ENCODE data around the gene TTC32.
A peak's percentile ranks its signal among the peaks of the same experiment; 100 is the strongest.

TTC32 gene

GRCh38 chr2:19872302-19872701, 29.5 kb downstream of the TTC32 start:
- TF ChIP-seq, protein P1, sequence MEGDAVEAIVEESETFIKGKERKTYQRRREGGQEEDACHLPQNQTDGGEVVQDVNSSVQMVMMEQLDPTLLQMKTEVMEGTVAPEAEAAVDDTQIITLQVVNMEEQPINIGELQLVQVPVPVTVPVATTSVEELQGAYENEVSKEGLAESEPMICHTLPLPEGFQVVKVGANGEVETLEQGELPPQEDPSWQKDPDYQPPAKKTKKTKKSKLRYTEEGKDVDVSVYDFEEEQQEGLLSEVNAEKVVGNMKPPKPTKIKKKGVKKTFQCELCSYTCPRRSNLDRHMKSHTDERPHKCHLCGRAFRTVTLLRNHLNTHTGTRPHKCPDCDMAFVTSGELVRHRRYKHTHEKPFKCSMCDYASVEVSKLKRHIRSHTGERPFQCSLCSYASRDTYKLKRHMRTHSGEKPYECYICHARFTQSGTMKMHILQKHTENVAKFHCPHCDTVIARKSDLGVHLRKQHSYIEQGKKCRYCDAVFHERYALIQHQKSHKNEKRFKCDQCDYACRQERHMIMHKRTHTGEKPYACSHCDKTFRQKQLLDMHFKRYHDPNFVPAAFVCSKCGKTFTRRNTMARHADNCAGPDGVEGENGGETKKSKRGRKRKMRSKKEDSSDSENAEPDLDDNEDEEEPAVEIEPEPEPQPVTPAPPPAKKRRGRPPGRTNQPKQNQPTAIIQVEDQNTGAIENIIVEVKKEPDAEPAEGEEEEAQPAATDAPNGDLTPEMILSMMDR (IDR thresholded peaks at IDR 0.05; ENCODE audit: unreplicated experiment in 3 of 3): no peak
- peaks cover 17% of the 10 kb centered on the region for H3K4me1 Mint-ChIP-seq
- peaks cover 18% of the 10 kb centered on the region for H3K27me3 Mint-ChIP-seq (ENCODE audit: low read depth)
- peaks cover 7% of the 10 kb centered on the region for H3K36me3 Mint-ChIP-seq (ENCODE audit: low read depth)
- no peaks in the 10 kb centered on the region for H3K9me3 Mint-ChIP-seq
- no peak overlapping the region for H3K27ac Mint-ChIP-seq
- H3K4me3 Mint-ChIP-seq: no peak overlapping the region

GRCh38 chr2:19871836-19872235, 29.9 kb downstream of the TTC32 start:
- TF ChIP-seq, protein P1 (IDR thresholded peaks at IDR 0.05; ENCODE audit: unreplicated experiment in 3 of 3): no peak
- H3K27ac Mint-ChIP-seq: no peak overlapping the region
- H3K27me3 Mint-ChIP-seq (ENCODE audit: low read depth): peaks cover 18% of the 10 kb centered on the region
- H3K36me3 Mint-ChIP-seq (ENCODE audit: low read depth): peaks cover 7% of the 10 kb centered on the region
- H3K4me3 Mint-ChIP-seq: no peak overlapping the region
- H3K9me3 Mint-ChIP-seq: no peaks in the 10 kb centered on the region
- peaks cover 20% of the 10 kb centered on the region for H3K4me1 Mint-ChIP-seq

DNA sequence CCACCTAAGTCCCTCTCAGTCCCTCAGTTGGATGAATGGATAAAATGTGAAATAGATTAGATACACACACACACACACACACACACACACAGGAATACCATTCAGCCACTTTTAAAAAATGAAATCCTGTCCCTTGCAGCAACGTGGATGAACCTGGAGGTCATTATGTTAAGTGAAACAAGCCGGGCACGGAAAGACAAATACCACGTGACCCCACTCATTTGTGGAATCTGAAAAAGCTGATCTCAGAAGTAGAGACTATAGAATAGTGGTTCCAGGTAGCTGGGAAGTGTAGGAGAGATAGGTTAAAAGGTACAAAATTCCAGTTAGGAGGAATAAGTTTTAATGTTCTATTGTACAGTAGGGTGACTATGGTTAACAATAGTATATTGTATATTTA, 31.0 kb downstream of the TTC32 start:
- Mint-ChIP-seq H3K4me1 (peaks cover 20% of the 10 kb centered on the region), H3K36me3 (ENCODE audit: low read depth) (peaks cover 7% of the 10 kb centered on the region), H3K4me3 (no peak overlapping the region), H3K9me3 (no peaks in the 10 kb centered on the region), H3K27me3 (ENCODE audit: low read depth) (peaks cover 18% of the 10 kb centered on the region), H3K27ac (no peak overlapping the region)
- TF ChIP-seq, protein P1 (IDR thresholded peaks at IDR 0.05; ENCODE audit: unreplicated experiment in 3 of 3): no peak

DNA sequence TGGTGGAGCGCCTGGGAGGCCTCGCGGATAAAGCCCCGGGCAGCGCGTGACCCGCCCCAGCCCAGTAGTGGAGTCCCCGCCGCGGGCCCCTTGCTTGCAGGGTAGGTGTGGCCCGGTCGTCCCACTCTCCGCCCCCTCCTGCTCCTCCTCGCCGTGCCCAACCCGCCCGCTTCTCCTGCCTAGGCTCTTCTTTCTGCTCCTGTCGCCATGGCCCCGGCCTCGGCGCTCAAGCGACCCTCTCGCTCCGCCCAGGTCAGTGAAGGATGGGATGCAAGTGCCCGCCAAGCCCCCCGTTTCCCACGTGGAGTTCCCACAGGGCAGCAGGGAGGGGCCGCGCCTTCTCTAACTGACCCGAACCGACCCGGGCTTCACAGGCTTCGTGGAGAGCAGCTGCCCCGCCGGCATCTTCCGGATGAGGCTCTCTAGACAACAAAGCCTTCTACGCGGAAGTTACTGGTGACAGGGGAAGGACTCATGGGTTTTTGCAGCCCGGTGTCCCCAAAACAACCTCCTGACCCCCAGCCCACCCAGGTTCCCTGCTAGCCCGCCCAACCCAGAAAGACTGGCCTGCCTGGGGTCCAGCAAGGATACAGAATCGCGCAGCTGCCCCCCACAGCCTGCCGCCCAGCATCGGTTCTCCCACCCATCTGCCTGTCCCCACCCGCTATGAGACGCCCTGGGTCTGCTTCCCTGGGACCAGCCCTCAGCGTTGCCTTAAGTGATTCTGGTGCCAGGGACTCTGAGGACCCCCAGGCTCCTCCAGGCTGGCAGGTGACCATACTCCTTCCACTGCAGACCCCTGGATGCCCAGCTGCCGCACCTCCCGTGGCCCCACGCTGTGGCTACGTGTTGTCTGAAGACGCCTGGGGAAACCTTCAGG, 32.8 kb downstream of the TTC32 start:
- Mint-ChIP-seq H3K36me3 (ENCODE audit: low read depth) (peaks cover 4% of the 10 kb centered on the region), H3K27me3 (ENCODE audit: low read depth) (peaks cover 18% of the 10 kb centered on the region), H3K9me3 (no peaks in the 10 kb centered on the region), H3K4me1 (peaks cover 20% of the 10 kb centered on the region), H3K27ac (peak overlapping the region in 2 of 3 experiments; percentile 35 to 83), H3K4me3 (peak overlapping the region; percentile 90 to 91 (median 90))
- TF ChIP-seq, protein P1 (IDR thresholded peaks at IDR 0.05; ENCODE audit: unreplicated experiment in 3 of 3): no peak

DNA sequence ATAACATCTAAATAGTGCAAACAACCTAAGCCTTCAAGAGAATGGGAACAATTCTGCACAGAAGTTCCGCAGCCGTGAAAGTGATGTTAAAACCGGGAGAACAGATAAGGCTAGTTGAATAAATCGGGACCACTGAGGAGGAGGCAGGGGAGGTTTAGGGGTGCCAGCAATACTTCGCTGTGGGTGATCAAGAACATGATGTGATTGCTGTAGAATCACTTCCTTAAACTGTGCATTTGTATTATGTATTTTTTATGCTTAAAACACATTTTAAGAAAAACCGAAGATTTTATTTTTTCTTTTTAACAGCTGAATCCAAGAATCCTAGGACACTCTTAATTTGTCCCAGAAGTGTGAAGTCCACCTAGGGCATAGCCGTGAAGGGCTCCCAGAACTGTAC, 33.6 kb downstream of the TTC32 start:
- Mint-ChIP-seq H3K36me3 (ENCODE audit: low read depth) (peaks cover 4% of the 10 kb centered on the region), H3K4me1 (peaks cover 21% of the 10 kb centered on the region), H3K27ac (peak overlapping the region in 1 of 3 experiments; percentile 22)

More for the DNA sequence above, 33.6 kb downstream of the TTC32 start:
- TF ChIP-seq, protein P1 (IDR thresholded peaks at IDR 0.05; ENCODE audit: unreplicated experiment in 3 of 3): no peak
- Mint-ChIP-seq H3K27me3 (ENCODE audit: low read depth) (peaks cover 18% of the 10 kb centered on the region), H3K9me3 (no peaks in the 10 kb centered on the region), H3K4me3 (peak overlapping the region; percentile 90 to 91 (median 90))

Data from nephron (organoid).